Measurements from ENCODE around the gene HSP90AB1.

HSP90AB1 gene

DNA sequence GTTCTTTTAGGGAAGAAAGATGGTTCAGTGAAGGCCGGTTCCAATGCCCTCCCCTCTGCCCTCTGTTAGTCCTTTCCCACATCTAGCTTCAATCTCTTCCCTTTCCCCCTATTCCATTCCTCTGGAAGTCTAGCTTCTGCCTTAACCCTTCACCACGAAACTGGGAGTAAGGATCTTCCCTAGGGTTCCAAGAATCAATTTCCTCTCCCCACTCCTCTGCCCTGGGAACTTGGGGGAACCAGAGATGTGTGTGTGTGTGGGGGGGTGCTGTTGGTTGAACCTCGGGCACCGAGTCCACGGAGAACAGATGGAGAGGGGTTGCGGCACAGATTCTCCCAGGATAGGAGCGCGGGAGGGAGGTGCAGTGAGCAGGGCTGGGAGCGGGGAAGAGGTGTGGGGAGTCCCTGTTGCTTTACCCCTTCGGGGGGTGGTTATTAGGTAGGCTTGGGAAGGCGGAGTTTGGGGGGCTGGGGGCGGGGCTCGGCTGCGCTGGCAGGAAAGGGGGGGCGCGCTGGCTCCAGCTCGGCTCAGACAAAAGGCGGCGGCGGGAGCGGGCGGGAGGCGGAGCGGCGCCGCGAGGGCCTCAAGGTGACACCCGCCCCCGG is 23.1 kb downstream of the HSP90AB1 start, which contains the start of gene TMEM151B:
TMEM151B (plus strand) TSS at position 530 of the 605 bp plus-strand sequence. CDS start 293 bp downstream, outside the sequence.
- no peak for DNase-seq

DNA sequence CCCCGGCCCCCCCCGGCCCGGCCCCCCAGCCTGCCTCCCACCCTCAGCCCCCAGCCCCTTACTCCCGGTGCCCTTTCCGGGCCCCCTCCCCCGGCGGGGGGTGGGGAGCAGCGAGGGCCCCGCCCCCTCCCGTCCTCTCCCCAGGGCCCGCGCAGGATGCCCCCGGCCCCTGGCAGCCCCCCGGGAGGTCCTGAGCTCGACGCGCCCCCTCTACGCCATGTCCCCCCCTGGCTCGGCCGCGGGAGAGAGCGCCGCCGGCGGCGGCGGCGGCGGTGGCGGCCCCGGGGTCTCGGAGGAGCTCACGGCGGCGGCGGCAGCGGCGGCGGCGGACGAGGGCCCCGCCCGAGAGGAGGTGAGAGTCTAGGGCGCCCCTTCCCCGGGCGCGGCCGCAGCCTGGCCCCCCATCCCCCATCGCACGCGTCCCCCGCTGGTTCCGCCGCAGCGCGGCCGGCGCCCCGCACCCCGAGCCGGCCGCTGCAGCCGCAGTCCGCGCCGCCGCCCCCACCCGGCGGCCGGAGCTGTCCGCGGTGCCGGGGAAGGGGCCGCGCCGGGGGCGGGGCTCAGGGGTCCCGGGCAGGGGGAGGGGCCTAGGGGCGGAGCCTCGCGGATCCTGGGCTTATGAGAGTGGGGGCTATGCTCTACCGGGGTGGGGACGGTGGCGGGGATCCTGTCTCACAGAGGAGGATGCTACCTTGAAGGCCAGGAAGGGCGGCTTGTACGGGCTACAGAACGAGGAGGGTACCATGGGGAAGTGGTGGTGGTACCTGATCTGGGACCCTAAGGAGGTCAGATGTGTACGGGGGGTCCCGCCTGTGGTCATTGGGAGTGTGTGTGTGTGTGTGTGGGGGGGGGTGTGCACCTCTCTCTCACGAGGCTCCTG is 23.9 kb downstream of the HSP90AB1 start:
- DNase-seq, result no peak

DNA sequence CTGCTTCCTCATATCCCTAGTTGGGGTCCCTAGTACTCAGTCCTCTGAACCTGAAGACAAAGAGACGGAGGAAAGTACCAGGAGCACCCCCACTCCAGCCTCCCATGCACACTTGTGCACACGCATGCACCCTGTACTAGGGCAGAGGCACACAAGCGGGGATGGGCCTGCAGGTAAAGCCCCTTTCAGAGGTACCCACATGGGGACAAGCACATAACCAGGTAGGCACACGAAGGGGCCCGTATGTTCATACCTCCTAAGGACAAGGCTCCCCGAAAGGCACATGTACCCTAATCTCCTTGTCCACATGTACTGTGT is 24.5 kb downstream of the HSP90AB1 start:
- no peak for DNase-seq

GRCh38 chr6:44271914-44272313 is 25.0 kb downstream of the HSP90AB1 start:
- DNase-seq, result no peak

DNA sequence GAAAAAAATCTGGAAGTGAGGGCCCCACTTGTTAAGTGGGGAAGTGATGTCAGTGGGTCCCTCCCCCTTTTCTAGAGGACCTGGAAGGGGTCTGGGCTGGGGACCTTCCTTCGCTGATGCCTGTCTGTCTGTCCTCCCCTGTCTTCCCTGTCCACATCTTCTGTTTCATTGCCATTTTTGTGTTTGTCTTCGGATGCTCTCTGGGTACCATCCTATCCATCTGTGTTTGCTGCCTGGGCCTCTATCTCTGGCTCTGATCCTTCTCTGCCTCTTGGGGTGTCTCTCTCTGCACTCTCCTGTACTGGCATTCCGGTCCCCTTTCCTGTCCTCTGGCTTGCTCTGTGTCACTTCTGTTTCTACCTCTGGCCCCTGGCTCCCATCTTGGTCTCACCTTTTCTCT is 25.6 kb downstream of the HSP90AB1 start:
- no peak for DNase-seq

DNA sequence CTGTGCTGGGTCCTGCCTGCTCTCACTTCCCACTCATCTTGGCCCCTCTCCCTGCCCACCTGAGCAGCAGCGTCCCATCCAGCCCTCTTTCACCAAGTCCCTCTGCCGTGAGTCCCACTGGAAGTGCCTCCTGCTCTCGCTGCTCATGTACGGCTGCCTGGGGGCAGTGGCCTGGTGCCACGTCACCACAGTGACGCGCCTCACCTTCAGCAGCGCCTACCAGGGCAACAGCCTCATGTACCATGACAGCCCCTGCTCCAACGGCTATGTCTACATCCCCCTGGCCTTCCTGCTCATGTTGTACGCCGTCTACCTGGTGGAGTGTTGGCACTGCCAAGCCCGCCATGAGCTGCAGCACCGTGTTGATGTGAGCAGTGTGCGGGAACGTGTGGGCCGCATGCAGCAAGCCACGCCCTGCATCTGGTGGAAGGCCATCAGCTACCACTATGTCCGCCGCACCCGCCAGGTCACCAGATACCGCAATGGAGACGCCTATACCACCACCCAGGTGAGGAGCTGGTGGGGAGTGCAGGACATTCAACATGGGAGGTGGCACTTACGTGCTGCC is 26.2 kb downstream of the HSP90AB1 start:
- DNase-seq, result no peak

- no peak for DNase-seq
Measured at GRCh38 chr6:44273617-44274016, 26.7 kb downstream of the HSP90AB1 start.

GRCh38 chr6:44275271-44275748 is 28.4 kb downstream of the HSP90AB1 start:
- no peak for DNase-seq

- DNase-seq, result no peak
Measured at GRCh38 chr6:44275749-44276648, 29.1 kb downstream of the HSP90AB1 start.

- no peak for DNase-seq
Measured at GRCh38 chr6:44276667-44277640, 30.1 kb downstream of the HSP90AB1 start.

DNA sequence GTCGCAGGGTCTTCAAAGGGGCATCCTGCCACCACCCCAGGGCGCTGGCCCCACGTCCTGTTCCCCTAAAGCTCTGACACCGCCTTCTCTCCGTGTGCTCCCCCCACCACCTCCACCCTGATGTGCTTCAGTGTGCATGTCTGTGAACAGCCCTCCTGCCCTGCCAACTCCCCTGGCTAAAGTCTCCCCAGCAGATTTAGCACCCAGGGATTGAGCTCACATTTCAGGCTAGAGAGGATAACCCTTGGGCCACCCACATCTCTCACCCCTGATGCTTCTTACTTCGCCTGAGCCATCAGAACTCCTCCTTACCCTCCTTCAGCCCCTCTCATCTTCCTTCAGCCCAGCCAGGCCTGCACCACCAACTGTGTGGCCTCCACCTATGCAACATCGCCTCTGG is 30.9 kb downstream of the HSP90AB1 start:
- no peak for DNase-seq

DNA sequence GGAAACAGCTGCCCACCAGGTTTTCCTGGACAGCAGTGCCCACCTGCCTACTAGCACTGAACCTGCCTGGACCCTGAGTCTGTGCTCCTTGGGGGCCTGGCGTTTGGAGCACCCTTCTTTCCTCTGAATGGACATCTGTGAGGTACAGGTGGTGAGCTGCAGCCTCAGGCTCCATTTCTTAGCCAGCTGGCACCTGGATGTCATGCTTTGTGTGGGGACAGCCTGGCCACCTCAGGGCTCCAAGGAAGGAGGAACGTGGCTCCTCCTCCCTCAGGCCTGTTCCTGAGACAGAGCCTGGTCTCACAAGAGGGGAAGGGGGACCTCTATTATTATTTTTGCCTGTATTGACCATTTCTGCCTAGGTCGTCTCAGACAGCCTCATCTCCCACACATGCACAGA is 31.4 kb downstream of the HSP90AB1 start:
- no peak for DNase-seq

GRCh38 chr6:44278774-44279697 is 32.1 kb downstream of the HSP90AB1 start:
- DNase-seq, result no peak

GRCh38 chr6:44284121-44284520 is 37.2 kb downstream of the HSP90AB1 start:
- no peak for DNase-seq

DNA sequence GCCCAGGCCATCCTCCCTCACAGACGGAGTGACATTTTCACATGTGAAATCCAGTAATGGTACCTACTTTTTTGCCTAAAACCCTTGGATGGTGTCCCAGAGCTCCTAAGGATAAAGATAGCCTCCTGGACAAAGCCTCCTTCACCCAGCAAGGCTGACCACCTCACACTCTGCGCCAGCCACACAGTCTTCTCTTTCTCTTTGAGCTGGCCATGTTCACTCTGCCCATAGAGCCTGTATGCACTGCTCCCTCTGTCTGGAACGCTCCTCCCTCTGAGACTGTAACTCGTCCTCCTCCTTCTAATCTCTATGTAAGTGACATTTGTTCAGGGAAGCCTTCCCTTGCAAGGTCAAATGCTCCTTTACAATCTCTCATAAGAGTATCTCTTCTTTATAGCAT is 38.0 kb downstream of the HSP90AB1 start:
- no peak for DNase-seq

GRCh38 chr6:44285552-44286284 is 38.8 kb downstream of the HSP90AB1 start:
- no peak for DNase-seq

DNA sequence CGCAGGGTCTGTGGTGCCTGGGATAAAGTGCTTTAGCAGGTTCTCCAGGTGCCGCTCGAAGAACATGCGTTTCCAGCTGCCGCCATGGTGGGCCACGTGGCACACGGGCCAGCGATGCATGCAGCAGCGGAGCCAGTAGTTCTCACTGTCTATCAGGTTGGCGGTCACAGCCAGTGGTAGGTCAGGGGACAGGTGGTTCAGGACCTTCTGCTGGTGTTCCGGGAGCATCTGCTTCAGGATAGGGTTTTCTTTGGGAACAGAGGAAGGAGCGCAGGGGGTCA is 39.3 kb downstream of the HSP90AB1 start:
- no peak for DNase-seq

DNA sequence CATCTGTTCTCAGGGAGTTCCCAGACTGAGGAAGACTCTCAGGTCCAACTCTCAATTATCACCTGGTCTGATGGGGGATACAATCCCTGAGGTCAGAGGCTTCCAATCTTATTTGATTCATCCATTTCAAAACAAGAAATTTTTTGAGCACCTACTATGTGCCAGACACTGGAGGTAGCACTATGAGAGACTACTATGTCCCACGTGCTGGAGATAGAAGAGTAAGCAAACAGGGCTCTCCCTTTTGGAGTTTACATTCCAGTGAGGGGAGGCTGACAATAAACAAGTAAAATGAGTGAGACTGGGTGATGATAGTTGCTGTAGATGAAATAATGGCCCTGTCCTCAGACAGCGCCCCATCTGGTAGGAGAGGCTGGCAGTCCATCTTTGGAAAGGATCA is 39.8 kb downstream of the HSP90AB1 start:
- no peak for DNase-seq

GRCh38 chr6:44289726-44290260 is 42.9 kb downstream of the HSP90AB1 start:
- DNase-seq, result no peak

DNA sequence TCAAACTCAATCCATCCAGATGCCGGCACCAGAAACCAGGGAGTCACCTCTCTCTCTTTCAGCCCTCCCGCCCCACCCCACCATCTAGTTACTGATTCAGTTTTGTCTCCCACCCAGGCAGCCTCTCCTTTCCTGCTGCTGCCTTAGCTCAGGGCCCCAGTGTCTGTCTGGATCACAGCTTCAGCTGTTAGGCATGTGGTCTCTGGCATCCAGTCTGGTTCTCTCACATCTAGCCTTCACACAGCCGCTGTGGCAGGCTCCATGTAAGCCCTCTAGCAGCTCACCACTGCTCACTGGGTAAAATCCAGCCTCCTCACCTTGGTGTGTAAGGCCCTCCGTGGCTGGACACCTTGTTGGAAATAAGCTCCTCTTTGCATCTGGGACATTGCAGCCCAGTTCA is 44.9 kb downstream of the HSP90AB1 start:
- no peak for DNase-seq
